ENCODE measurements around the gene NHS. TPM values are rescaled to one million over a fixed set of nuclear protein-coding genes. Genes with fewer than 3 reads are reported as not detected.

NHS gene
- total RNA-seq, 1 donor from 2014 or later: 117 TPM

- Mint-ChIP-seq H3K27ac (peak overlapping the region; percentile 38), H3K9me3 (ENCODE audit: low read depth) (peaks cover 26% of the 10 kb centered on the region), H3K27me3 (peaks cover 7% of the 10 kb centered on the region), H3K4me1 (ENCODE audit: low read depth) (peaks cover 18% of the 10 kb centered on the region), H3K4me3 (ENCODE audit: low read depth) (peak overlapping the region; percentile 89), H3K36me3 (ENCODE audit: insufficient read depth) (peaks cover 29% of the 10 kb centered on the region)
- no peak for TF ChIP-seq CTCF (IDR thresholded peaks at IDR 0.05; ENCODE audit: unreplicated experiment)
- no peak for DNase-seq (ENCODE audit: low spot score, unreplicated experiment)
Observed at GRCh38 chrX:17377795-17378194, 2.8 kb downstream of the NHS start.

GRCh38 chrX:17380221-17380620 lies 5.2 kb downstream of the NHS start:
- no peak for DNase-seq (ENCODE audit: low spot score, unreplicated experiment)
- no peaks in the 10 kb centered on the region for H3K27me3 Mint-ChIP-seq
- no peak overlapping the region for H3K4me3 Mint-ChIP-seq (ENCODE audit: low read depth)
- H3K9me3 Mint-ChIP-seq (ENCODE audit: low read depth): peaks cover 30% of the 10 kb centered on the region
- H3K27ac Mint-ChIP-seq: no peak overlapping the region
- no peak for TF ChIP-seq CTCF (IDR thresholded peaks at IDR 0.05; ENCODE audit: unreplicated experiment)
- peaks cover 32% of the 10 kb centered on the region for H3K36me3 Mint-ChIP-seq (ENCODE audit: insufficient read depth)
- peaks cover 13% of the 10 kb centered on the region for H3K4me1 Mint-ChIP-seq (ENCODE audit: low read depth)

GRCh38 chrX:17390419-17390850 lies 15.4 kb downstream of the NHS start:
- H3K27ac Mint-ChIP-seq: no peak overlapping the region
- DNase-seq (ENCODE audit: low spot score, unreplicated experiment): no peak
- H3K36me3 Mint-ChIP-seq (ENCODE audit: insufficient read depth): peaks cover 2% of the 10 kb centered on the region
- H3K27me3 Mint-ChIP-seq: no peaks in the 10 kb centered on the region
- H3K9me3 Mint-ChIP-seq (ENCODE audit: low read depth): no peaks in the 10 kb centered on the region
- TF ChIP-seq CTCF (IDR thresholded peaks at IDR 0.05; ENCODE audit: unreplicated experiment): no peak
- H3K4me3 Mint-ChIP-seq (ENCODE audit: low read depth): no peak overlapping the region
- H3K4me1 Mint-ChIP-seq (ENCODE audit: low read depth): peaks cover 10% of the 10 kb centered on the region

GRCh38 chrX:17395154-17395553 lies 20.2 kb downstream of the NHS start:
- H3K36me3 Mint-ChIP-seq (ENCODE audit: insufficient read depth): peaks cover 12% of the 10 kb centered on the region

GRCh38 chrX:17397074-17397473 lies 22.1 kb downstream of the NHS start:
- no peak for TF ChIP-seq CTCF (IDR thresholded peaks at IDR 0.05; ENCODE audit: unreplicated experiment)
- peaks cover 8% of the 10 kb centered on the region for H3K9me3 Mint-ChIP-seq (ENCODE audit: low read depth)
- H3K4me3 Mint-ChIP-seq (ENCODE audit: low read depth): no peak overlapping the region
- peaks cover 12% of the 10 kb centered on the region for H3K36me3 Mint-ChIP-seq (ENCODE audit: insufficient read depth)
- DNase-seq (ENCODE audit: low spot score, unreplicated experiment): no peak
- H3K27me3 Mint-ChIP-seq: no peaks in the 10 kb centered on the region
- no peak overlapping the region for H3K27ac Mint-ChIP-seq
- peaks cover 4% of the 10 kb centered on the region for H3K4me1 Mint-ChIP-seq (ENCODE audit: low read depth)

More at GRCh38 chrX:17395154-17395553, 20.2 kb downstream of the NHS start:
- peaks cover 4% of the 10 kb centered on the region for H3K4me1 Mint-ChIP-seq (ENCODE audit: low read depth)
- H3K27me3 Mint-ChIP-seq: no peaks in the 10 kb centered on the region
- H3K4me3 Mint-ChIP-seq (ENCODE audit: low read depth): no peak overlapping the region
- DNase-seq (ENCODE audit: low spot score, unreplicated experiment): no peak
- no peak for TF ChIP-seq CTCF (IDR thresholded peaks at IDR 0.05; ENCODE audit: unreplicated experiment)
- peaks cover 8% of the 10 kb centered on the region for H3K9me3 Mint-ChIP-seq (ENCODE audit: low read depth)
- H3K27ac Mint-ChIP-seq: no peak overlapping the region
